Measurements from ENCODE around the gene TSFM.

GRCh38 chr12:57781244-57781643, 1.3 kb upstream of the TSFM start:
- TF ChIP-seq CTCF (IDR thresholded peaks at IDR 0.05) (no peak), ZFX (IDR thresholded peaks at IDR 0.05; ENCODE audit: borderline replicate concordance) (no peak)

Data from 22Rv1 (cell line).